NCI-H82 treated with DMSO at 0.1 percent for 48 hours (cell line): ENCODE data around the gene CKS1B.

Source experiments
- DNase-seq: peaks from one replicate; lab custom pipeline; 2025; ENCODE audit not compliant: unreplicated experiment; lab: John Stamatoyannopoulos, UW

CKS1B gene

DNA sequence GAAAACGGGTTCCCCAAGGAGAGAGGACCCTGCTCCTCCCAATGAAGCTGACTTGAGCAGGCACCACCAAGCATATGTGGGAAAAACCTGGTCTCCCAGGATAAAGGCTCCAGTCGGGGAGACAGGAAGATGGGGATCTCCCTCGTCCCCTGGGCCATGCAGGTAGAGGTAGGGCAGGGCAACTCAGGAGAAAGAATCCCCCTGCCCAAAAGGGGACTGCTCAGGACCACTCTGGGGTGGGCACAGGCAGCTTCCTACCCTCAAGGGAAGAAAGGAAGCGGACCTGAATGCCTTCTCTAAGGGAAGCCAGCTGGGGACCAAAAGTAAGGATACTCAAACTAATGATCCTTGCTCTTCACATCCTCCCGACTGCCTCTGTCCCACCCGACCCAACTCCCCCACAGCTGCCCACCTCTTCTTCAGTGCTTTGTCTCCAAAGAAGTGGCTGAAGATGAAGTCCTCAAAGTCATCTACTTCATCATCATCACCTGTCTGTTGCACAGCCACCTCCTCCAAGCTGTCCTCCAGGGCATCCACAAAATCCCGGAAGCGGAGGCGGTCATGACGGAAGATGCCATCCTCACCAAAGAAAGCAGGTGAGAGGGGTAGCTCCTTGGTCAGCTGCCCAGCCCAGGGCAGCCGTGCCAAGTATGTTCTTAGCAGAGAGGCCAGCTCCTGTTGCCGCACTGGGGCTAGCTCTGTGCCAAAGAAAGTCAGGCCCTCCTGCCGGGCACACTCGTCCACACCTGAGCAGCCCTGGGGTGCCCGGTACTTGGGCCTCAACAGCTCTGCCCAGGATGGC is 29.1 kb upstream of the CKS1B start:
- DNase-seq, result no peak

DNA sequence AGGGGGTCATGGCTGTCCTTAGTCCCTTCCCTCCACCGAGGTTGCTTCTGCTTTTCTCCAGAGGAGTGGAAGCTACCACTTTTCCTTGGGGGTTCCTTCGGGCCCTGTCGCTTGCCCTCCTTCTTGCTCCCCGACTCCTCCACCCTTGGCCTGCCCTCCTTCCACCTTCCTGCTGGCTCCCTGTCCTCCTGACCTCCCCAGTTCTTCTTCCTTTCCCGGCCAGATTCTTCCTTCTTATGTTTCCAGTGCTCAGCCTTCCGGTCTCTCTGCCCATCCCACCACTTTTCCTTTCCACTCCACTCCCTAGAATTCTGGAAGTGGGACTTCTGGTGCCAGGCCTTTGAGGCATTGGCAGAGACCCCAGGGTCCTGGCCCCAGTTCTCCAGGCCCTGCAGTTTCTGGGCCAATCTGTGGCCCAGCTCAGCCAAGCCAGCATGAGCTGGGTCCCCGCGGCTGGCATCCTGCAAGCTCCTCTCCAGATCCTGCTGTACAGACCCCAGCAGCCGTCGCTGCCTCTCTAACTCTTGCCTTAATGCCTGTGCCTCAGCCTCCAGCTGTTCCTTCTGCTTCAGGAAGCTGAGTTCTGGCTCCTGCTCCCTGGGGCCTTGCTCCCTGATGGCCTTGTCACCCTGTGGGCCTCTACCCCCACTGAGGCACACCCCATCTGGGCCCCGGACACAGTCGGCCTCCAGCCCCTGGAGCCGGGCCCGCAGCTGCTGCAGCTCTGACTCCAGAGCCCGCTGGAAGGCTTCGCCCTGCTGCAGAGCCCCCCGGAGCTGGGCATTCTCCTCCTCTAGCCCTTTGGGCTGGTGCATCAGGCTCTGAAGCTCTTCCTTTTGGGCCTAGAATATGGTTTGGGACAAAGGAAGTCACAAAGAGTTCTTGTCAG is 28.3 kb upstream of the CKS1B start:
- no peak for DNase-seq

DNA sequence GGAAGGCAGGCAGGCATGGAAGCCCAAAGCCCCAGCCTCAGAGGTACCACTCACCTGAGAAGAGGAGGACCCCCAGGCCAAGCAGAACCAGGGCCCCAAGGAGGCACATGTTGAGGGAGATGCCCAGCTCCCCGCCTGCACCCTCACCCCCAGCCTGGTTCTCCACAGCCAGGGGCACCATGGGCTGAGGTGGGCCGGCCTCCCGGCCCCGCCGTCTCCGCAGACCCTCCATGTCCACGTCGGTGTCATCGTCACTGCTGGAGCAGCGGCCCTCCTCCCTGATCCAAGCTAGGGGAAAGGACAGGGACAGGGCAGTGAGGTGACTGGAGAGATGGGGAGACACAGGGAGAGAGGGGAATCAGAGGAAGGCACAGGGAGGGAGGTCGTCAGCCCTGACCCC is 26.4 kb upstream of the CKS1B start:
- no peak for DNase-seq

DNA sequence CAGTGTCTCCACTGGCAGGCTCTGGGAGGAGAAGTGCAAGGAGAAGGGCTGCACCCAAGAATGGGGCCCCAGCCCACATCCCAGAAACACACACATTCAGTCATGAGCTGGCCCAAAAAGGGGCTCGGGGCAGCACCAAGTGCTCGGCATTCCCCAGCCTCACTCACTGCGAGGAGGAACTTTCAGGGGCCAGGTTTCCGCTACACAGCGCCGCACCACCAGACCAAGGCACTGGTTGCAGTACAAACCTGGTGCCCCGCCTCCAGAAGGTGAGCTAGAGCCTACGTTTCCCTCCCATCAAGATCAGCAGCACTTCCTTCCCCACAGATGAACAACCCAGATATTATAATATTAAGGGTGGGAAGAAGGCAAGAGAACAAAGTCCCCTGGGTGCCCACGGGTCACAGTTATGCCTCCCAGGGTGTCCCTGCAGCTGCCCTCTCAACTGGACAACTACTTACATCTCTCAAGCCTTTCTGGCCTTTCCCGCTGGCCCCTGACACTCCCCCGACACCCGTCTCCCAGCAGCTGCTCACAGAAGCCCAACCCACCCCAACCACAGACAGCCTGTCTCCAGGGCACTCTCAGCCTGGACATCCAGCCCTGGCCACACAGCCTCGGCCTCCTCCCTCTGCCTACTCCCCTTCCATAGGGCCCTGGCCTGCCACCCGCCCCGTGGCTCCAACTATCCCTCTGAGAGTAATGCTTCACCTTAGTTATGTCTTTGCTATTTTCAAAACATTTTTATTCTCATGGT is 22.4 kb upstream of the CKS1B start:
- DNase-seq, result no peak

DNA sequence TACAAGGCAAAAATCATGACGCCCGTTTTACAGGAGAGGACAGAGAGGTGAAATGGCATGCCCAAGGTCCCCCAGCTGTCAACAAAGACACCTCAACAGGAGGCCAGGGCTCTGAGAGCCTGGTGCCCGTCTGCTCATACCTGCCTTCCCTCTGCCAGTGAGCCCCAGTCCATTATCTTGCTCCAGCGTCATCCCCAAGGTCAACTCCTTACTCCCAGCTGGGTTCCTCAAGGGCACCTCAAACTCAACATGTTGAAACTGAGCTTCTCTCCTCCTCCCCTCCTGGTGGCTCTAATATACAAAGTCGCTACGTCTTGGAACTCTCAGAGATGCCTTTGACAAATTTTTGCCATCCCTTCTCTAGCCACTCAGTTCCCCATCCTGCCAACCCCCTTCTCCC is 21.8 kb upstream of the CKS1B start:
- DNase-seq, result no peak

DNA sequence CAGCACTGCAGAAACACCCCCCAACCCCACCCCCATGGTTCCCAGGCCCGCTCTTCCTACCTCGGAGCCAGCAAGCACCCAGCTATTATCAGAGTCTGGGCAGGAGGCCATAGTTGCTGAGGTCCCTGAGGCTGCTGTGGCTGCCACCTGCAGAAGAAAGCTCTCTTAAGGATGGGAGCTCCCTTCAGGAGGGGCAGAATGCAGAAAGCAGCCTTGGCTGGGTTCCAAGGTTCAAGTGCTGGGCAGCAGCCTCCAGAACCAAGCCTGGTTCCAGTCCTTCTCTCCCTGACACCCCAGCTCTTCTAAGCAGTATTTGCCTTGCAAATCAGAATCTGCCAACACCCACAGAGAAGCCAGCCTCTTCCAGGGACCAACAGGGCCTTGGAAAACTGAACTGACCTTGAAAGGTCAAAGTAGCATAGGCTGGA is 20.9 kb upstream of the CKS1B start:
- no peak for DNase-seq

DNA sequence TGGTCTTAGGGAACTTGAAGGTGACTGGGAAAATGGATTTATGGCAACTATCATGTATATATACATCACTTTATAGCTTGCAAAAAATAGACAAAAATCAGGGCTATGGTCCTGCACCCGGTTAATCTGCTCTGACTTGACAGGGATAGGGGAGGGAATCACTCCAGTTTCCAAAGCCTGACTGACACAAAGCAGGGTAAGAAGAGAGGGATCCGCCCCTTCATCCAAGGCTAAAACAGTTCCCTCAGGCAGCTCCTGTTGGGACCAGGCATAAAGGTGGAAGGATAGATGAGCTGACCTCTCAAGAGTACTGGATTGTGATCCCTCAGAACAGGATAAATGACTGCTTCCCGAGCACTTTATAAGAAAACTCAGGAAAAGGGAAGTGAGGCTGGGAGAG is 19.9 kb upstream of the CKS1B start:
- no peak for DNase-seq

DNA sequence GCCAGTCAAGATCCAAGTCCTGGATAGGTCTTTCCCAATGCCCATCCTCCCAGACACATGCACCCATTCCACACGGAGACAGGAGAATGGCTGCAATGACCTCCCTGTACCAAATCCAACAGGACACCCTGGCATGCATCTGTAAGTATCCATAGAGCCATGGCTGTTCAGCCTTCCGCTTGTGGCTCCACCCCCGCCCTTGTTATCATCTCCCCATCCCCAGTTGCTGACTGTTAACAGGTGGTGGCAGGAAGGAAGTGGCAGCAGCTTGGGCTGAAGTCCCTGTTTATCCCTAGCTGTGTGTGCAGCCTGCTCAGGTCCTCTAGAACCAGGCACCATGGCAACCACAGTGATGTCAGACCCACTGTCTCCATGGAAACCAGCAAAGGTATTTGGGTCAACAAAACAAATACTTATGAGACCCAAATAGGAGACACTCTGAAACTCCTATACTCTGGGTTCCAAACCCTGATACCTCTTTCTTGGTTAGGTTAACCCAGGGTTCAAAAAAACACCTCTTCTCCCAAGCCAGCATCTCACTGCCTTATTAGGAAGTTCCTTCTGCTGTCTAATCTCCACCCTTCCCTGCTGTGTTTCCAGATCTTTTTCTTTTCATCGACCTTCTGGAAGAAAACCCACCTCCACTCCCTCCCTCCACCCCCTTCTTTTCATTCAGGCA is 19.3 kb upstream of the CKS1B start:
- peak; percentile 72 for DNase-seq

DNA sequence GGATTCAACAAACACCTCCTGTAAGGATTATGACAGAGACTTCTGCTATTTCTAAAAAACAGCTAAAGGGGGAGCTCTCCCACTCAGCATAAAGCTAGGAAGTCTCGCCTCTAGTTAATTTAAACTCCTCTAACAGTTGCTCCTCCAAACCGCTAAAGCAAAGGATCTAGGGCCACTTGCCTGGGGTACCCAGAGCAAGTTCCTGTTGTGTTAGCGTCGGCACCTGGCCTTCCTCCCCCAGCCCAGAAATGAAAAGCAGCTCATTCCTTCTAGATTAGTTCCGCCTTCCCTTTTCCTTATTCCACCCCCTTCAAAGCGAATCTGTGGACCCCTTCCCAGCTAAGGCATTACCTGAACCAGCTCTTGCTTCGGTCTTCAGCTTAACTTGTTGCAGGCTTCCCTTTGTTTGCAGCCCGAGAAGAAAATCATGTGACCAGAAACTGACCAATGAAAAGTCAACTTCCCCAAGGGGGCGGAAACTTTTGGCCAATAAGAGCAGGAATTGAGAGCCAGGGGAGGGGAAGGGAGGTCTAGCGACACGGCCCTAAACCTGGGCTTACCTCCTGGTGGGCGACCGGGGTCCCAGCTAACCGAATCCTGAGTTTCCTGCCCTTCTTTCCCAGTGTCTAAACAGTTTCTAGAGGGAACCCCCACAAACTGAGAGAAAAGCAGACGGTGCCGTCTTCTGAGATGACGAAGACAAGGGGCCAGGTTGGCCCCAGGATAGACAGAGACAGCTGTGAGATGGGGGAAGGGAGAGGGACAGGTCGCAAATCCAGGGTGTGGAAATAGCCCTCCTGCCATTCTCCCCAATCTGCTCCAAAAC is 18.6 kb upstream of the CKS1B start, which contains the start of gene PBXIP1:
Gene PBXIP1, minus strand, starts transcription at position 382 of the 826 bp plus-strand sequence. CDS start 2,378 bp downstream, outside the sequence.
- peak; percentile 96 for DNase-seq

DNA sequence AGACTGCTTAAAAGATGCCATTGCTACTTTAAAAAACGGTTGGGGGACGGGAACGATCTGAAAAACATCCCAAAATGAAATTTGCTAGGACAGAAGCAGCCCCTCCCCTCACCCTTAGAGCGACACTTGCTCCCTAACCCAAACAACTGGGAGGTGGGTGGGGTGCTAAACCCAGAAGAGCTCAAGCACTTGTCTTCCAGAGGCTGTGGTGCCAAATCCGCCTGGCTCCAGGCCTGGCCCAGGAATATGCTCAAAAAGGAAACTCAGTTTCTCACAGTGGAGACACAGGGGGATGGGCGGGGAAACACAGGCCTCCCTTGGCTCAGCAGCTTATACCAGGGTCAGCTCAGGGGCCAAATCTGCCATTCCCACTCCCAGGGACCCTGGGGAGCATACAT is 17.9 kb upstream of the CKS1B start:
- DNase-seq, result peak; percentile 43

DNA sequence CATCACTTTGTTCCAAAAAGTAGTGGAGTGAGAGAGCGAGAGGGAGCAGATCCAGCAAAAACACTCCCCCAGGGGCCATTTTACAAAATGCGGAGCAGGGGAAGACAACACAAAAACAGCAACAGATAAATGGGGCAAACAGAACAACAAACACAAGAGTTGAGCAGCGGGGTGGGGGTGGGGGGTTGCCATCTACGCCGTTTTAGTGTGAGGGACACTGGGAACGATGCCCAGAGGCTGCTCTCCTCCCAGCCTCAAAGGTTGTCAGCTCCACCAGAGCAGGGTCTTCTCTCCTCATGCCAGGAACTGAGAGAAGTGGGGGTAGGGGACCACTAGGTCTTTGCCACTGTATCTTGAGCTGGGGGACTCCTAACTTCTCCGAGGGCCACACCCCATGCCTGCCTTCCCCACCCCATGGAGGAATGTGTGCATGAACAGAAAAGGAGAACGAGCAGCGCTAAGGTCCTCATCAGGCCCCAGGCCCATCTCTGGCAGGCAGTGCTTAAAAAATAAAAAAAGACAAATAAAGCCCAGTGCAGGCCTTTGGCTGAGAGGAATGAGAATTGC is 17.3 kb upstream of the CKS1B start:
- DNase-seq, result no peak

DNA sequence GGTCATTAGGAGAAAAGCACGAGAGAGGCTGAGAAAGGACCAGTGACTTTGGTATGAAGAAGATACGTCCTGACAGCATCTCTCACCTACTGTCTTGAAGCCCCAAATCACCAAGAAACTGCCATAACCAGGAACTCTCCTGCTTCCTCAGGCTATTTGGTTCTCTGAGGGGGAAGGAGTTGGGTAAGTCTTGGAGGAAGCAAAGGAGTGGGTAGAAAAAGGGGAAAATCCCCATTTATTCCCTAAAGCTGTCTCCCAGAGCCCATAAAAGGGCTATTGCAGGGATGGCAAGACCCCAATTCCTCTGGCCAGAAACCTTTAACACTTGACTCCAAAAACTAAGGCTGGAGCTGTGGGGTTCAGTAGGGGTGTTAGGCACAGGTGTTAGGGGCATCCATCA is 16.4 kb upstream of the CKS1B start:
- DNase-seq, result no peak

DNA sequence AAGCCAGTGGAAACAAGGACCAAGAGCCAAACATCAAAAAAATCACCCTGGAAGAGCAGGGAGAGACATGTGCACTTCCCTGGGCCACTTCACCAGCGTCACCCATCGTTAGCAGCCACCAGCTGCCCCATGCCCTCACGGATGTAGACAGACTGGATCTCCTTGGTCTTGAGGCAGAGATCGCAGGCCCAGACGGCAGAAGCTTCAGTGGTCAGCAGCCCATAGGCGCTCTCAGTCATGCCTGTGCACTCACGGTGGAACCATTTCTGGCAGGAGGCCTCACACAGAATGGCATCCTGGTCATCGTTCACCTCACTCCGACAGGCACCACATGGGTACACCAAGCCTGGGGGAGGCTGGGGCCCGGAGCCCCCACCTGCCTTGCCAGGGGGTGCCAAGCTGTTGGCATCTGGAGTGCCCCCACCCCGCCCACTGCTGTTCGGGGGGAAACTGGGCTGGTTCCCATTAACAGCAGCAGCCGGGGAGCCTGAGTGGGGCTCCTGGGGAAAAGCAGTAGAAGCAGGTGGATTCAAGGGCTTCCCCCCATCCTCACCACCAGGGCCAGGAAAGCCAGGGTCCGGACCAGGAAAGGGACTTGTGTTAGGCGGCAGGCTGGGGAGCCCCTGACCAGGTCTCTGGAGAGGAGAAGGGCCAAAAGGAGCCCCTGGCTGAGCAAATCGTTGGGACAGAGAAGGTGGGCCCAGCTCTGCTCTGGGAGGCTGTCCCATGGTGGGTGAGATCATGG is 15.6 kb upstream of the CKS1B start:
- DNase-seq, result no peak

DNA sequence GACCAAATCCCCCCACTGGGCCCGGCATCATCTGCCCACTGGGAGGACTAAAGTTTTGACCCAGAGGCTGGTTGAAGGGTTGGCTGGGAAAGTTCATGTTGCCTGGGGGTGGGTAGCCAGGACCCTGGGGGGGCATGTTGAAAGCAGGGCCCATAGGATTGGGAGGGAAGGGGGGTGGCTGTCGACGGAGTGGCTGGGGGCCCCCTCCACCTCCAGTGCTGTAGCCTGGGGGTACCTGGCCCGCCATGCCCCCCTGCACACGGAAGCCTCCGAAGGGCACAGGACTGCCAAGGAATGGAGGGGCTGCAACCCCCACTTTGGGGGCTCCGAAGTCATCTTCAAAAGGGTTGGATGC is 15.1 kb upstream of the CKS1B start:
- no peak for DNase-seq

DNA sequence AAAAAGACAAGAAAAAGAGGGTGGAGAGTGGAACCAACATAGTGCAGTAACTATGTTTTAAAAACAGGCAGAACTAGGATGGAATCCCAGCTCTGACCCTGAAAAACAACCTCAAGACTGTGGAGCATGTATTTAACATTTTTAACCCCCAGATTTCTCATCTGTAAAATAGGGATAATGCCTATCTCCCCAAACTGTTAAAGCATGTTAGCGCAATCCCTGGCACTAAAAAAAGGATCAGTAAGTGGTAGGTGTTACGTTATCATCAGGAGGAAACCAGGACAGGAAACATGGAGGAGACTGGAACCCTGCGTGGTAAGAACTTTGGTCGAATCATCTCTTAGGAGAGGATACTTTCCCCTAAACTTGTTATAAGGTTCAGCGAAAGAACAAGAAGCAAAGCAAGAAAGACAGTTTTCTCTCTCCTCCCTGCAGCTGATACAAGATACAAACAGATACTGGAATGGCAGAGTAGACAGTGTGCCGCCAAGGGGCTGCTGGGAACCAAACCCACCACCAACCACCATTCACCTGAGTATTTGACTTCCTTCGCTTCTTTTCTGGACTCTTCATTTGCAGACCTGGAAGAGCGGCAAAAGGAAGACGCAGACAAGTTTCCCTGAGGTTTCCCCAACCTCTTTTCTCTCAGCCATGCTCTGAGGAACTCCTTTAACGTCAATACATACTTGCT is 13.9 kb upstream of the CKS1B start:
- no peak for DNase-seq

DNA sequence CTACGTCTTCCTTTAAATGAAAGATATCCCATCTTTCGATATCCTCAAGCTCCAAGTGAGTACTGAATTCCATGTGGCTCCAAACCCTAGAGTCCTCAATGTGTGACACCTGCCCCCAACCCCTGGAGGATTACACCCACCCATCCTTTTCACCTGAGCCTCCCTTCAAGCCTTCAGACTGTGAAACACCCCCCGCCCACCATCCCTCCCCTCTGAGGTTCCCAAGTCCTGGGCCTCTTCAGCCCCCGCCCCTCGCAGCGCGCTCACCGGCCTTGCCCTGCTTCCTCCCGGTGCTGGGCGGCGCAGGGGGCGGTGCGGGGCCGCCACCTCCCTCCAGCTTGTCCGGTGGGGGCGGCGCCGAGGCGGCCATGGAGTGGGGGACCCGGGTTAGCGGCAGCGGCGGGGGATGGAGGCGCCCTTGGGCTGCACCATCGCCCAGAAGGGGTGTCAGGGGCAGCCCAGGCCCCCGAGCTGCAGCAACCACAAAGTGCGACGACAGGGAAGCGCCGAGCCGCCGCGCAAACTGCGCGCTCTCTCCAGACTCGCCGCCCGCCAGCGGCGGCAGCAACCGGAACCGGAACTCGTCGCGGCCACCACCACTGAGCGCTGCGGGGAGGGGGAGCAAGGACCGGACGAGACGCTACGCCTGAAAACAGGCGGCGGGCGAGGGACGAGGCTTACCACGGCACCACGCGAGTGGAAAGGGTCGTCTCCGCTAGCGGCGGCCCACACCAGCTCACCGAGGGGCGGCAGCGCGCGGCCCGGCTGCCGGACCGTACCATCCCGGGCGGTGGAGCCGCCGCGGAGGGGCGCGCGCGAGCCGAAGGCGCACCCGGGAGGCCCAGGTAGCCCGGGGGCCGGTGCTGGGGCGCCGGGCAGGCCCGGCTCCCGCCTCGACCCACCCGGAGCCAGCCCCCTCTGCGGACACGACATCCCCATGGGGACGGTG is 13.0 kb upstream of the CKS1B start, which contains the start of gene PYGO2:
Gene PYGO2, minus strand, starts transcription at position 576 of the 949 bp plus-strand sequence. Its CDS starts 206 bp downstream, at position 370.
- DNase-seq, result peak; percentile 52

DNA sequence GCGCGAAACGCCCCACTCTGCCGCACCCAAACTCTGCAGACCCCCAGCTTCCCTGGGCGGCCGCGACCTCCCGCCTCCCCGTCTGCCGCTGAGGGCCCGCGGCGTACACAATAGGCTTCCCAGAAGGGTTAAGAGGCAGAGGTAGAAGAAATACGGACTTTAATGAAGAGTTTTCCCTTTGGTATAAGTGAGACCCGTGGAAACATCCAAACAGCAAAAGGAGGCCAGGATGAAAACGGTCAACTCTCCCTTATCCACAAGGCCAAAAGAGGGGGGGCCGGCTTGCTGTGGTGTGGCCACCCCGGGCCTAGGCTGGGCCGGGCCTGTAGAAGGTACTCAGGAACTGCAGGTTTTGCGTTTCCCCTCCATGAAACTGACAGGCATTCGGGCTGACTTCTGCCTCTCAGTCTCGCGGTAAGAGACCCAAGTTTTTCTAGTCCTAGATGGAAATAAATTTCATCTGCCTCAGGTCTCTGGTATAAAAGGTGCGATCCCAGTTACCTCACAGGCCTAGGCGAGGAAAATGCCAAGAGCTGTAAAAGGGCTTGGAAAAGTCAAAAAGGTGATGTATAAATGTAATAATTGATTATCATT is 12.2 kb upstream of the CKS1B start:
- no peak for DNase-seq
